Duodenal mucosa (tissue), 2 donors: ENCODE data around the gene WWOX.

Source experiments
- H3K27ac ChIP-seq: one replicate; pipeline ENCODE4 v1.7.0; 2013; ENCODE audit warnings: low read depth, low read length
- H3K27me3 ChIP-seq, 2 donors: one replicate each; pipeline ENCODE4 v1.7.0; 2013; ENCODE audit warnings: low read length in 2 of 2, control low read depth in 1 of 2; ENCODE audit not compliant: insufficient read depth in 2 of 2, control insufficient read depth in 1 of 2
- H3K36me3 ChIP-seq, 2 donors: one replicate each; pipeline ENCODE4 v1.7.0; 2013; ENCODE audit warnings: low read length in 2 of 2, control low read depth in 1 of 2; ENCODE audit not compliant: insufficient read depth in 2 of 2, control insufficient read depth in 1 of 2
- H3K4me1 ChIP-seq, 2 donors: one replicate each; pipeline ENCODE4 v1.7.0; 2013; ENCODE audit warnings: low read length in 2 of 2, control low read depth in 1 of 2; ENCODE audit not compliant: insufficient read depth in 2 of 2, control insufficient read depth in 1 of 2
- H3K4me3 ChIP-seq, 2 donors: one replicate each; pipeline ENCODE4 v1.7.0; 2013; ENCODE audit warnings: low read length in 2 of 2, low read depth in 1 of 2
- H3K9ac ChIP-seq, 2 donors: one replicate each; pipeline ENCODE4 v1.7.0; 2013; ENCODE audit warnings: low read length in 2 of 2, low read depth in 1 of 2
- H3K9me3 ChIP-seq, 2 donors: one replicate each; pipeline ENCODE4 v1.7.0; 2013; ENCODE audit warnings: low read length in 2 of 2, control low read depth in 1 of 2; ENCODE audit not compliant: control insufficient read depth in 1 of 2

Gene WWOX

GRCh38 chr16:79092846-79093245 lies 993.4 kb downstream of the WWOX start:
- Histone ChIP-seq H3K9ac (no peak overlapping the region), H3K4me3 (no peak overlapping the region), H3K9me3 (no peaks in the 10 kb centered on the region), H3K27me3 (no peaks in the 10 kb centered on the region), H3K27ac (no peak overlapping the region), H3K4me1 (peaks cover 7 to 10% of the 10 kb centered on the region in 2 donors), H3K36me3 (no peaks in the 10 kb centered on the region)

GRCh38 chr16:79093554-79093967 lies 994.1 kb downstream of the WWOX start:
- Histone ChIP-seq H3K4me1 (peaks cover 7 to 10% of the 10 kb centered on the region in 2 donors), H3K9ac (no peak overlapping the region), H3K27ac (no peak overlapping the region), H3K36me3 (no peaks in the 10 kb centered on the region), H3K27me3 (no peaks in the 10 kb centered on the region), H3K9me3 (no peaks in the 10 kb centered on the region), H3K4me3 (no peak overlapping the region)

GRCh38 chr16:79096246-79096645 lies 996.8 kb downstream of the WWOX start:
- H3K4me1 ChIP-seq, result no peaks in the 10 kb centered on the region
- H3K9me3 ChIP-seq, result no peaks in the 10 kb centered on the region
- no peak overlapping the region for H3K4me3 ChIP-seq
- no peaks in the 10 kb centered on the region for H3K27me3 ChIP-seq
- no peak overlapping the region for H3K9ac ChIP-seq
- no peak overlapping the region for H3K27ac ChIP-seq
- no peaks in the 10 kb centered on the region for H3K36me3 ChIP-seq

- H3K9me3 ChIP-seq, result no peaks in the 10 kb centered on the region
- no peak overlapping the region for H3K9ac ChIP-seq
- H3K4me1 ChIP-seq, result no peaks in the 10 kb centered on the region
- H3K27ac ChIP-seq, result no peak overlapping the region
- H3K36me3 ChIP-seq, result no peaks in the 10 kb centered on the region
- H3K4me3 ChIP-seq, result no peak overlapping the region
- H3K27me3 ChIP-seq, result no peaks in the 10 kb centered on the region
These were observed 997.7 kb downstream of the WWOX start for GRCh38 chr16:79097166-79097565.

- Histone ChIP-seq H3K4me3 (no peak overlapping the region), H3K36me3 (no peaks in the 10 kb centered on the region), H3K4me1 (no peaks in the 10 kb centered on the region), H3K9ac (no peak overlapping the region), H3K27ac (no peak overlapping the region), H3K27me3 (no peaks in the 10 kb centered on the region), H3K9me3 (no peaks in the 10 kb centered on the region)
These were observed 998.3 kb downstream of the WWOX start for GRCh38 chr16:79097771-79098170.

GRCh38 chr16:79098907-79099306 lies 999.5 kb downstream of the WWOX start:
- no peak overlapping the region for H3K9ac ChIP-seq
- no peak overlapping the region for H3K27ac ChIP-seq
- H3K9me3 ChIP-seq, result no peaks in the 10 kb centered on the region
- H3K36me3 ChIP-seq, result no peaks in the 10 kb centered on the region
- no peaks in the 10 kb centered on the region for H3K27me3 ChIP-seq
- H3K4me1 ChIP-seq, result no peaks in the 10 kb centered on the region
- no peak overlapping the region for H3K4me3 ChIP-seq

- Histone ChIP-seq H3K4me1 (no peaks in the 10 kb centered on the region), H3K27me3 (no peaks in the 10 kb centered on the region), H3K9ac (no peak overlapping the region), H3K27ac (no peak overlapping the region), H3K4me3 (no peak overlapping the region), H3K36me3 (no peaks in the 10 kb centered on the region), H3K9me3 (no peaks in the 10 kb centered on the region)
These were observed 1000.3 kb downstream of the WWOX start for GRCh38 chr16:79099716-79100115.

GRCh38 chr16:79100447-79100846 lies 1001.0 kb downstream of the WWOX start:
- Histone ChIP-seq H3K27ac (no peak overlapping the region), H3K27me3 (no peaks in the 10 kb centered on the region), H3K4me1 (no peaks in the 10 kb centered on the region), H3K4me3 (no peak overlapping the region), H3K9me3 (no peaks in the 10 kb centered on the region), H3K9ac (no peak overlapping the region), H3K36me3 (no peaks in the 10 kb centered on the region)

GRCh38 chr16:79101491-79101890 lies 1002.0 kb downstream of the WWOX start:
- no peak overlapping the region for H3K4me3 ChIP-seq
- no peak overlapping the region for H3K27ac ChIP-seq
- no peaks in the 10 kb centered on the region for H3K4me1 ChIP-seq
- H3K9me3 ChIP-seq, result no peaks in the 10 kb centered on the region
- no peaks in the 10 kb centered on the region for H3K36me3 ChIP-seq
- H3K27me3 ChIP-seq, result no peaks in the 10 kb centered on the region
- H3K9ac ChIP-seq, result no peak overlapping the region

GRCh38 chr16:79104567-79104966 lies 1005.1 kb downstream of the WWOX start:
- H3K9me3 ChIP-seq, result no peaks in the 10 kb centered on the region
- no peak overlapping the region for H3K27ac ChIP-seq
- H3K4me3 ChIP-seq, result no peak overlapping the region
- H3K27me3 ChIP-seq, result no peaks in the 10 kb centered on the region
- H3K4me1 ChIP-seq, result no peaks in the 10 kb centered on the region
- H3K36me3 ChIP-seq, result no peaks in the 10 kb centered on the region
- H3K9ac ChIP-seq, result no peak overlapping the region

GRCh38 chr16:79107301-79107700 lies 1007.8 kb downstream of the WWOX start:
- H3K4me1 ChIP-seq, result no peaks in the 10 kb centered on the region
- no peak overlapping the region for H3K4me3 ChIP-seq
- no peak overlapping the region for H3K27ac ChIP-seq
- no peak overlapping the region for H3K9ac ChIP-seq
- H3K27me3 ChIP-seq, result no peaks in the 10 kb centered on the region
- no peaks in the 10 kb centered on the region for H3K9me3 ChIP-seq
- no peaks in the 10 kb centered on the region for H3K36me3 ChIP-seq
